GM19455 (cell line): ENCODE measurements around the gene BRK1.
"Not testable (repeated sequence)": the region's sequence is repeated elsewhere in the genome, so short reads cannot be mapped to it uniquely, and the experiment has no call there.

ENCODE experiments used
- ATAC-seq: cut with Tn5 transposase; IDR thresholded peaks from one replicate; pipeline ENCODE4 v1.9.1; 2021; ENCODE audit not compliant: unreplicated experiment

BRK1 gene

DNA sequence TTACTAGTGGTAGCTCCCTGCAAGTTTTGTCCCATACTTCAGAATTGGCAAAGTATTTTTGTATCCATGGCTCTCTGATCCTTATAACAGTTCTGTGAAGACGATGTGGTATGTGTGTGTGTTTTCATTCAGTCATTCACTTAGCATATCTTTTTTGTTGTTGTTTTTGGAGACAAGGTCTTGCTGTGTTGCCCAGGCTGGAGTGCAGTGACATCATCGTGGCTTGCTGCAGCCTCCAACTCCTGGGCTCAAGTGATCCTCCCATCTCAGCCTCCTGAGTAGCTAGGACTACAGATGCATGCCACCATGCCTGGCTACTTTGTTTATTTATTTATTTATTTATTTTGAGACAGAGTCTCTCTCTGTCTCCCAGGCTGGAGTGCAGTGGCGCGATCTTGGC is 60.7 kb downstream of the BRK1 start:
- ATAC-seq, result not testable (repeated sequence)
